Epithelial cell of proximal tubule (primary cell): ENCODE data around the gene KRTAP5-9. TPM values are rescaled to one million over a fixed set of nuclear protein-coding genes. Genes with fewer than 3 reads are reported as not detected.

ENCODE experiments used
- DNase-seq: peaks from one replicate; pipeline ENCODE4 v3.0.0-alpha.2; 2011; ENCODE audit warnings: low read depth
- H3K4me3 ChIP-seq: 2 replicates; pipeline ENCODE4 v1.5.1; 2011; ENCODE audit warnings: low read depth, mild to moderate bottlenecking, low read length
- CTCF ChIP-seq: conservative IDR thresholded peaks from 2 replicates; pipeline ENCODE4 v1.5.1; 2012; ENCODE audit warnings: low read depth, mild to moderate bottlenecking, low read length
- total RNA-seq: library from RNA; depleted of rRNA; stranded (reverse); fragments of >200 nt; gene quantifications from 2 replicates; pipeline ENCODE4 v1.2.3, GENCODE V29; 2015

The KRTAP5-9 gene
- total RNA-seq, 1 donor from 2014 or later = not detected

- DNase-seq = no peak
- no peak for TF ChIP-seq CTCF
- no peak overlapping the region for H3K4me3 ChIP-seq
Measured at GRCh38 chr11:71502871-71503435, 45.3 kb upstream of the KRTAP5-9 start.

GRCh38 chr11:71504531-71504930, 43.7 kb upstream of the KRTAP5-9 start:
- no peak for TF ChIP-seq CTCF

GRCh38 chr11:71505001-71505400, 43.2 kb upstream of the KRTAP5-9 start:
- no peak for TF ChIP-seq CTCF
- no peak overlapping the region for H3K4me3 ChIP-seq
- DNase-seq = no peak

More at GRCh38 chr11:71504531-71504930, 43.7 kb upstream of the KRTAP5-9 start:
- DNase-seq = no peak
- H3K4me3 ChIP-seq = no peak overlapping the region

GRCh38 chr11:71505781-71506180, 42.4 kb upstream of the KRTAP5-9 start:
- H3K4me3 ChIP-seq = no peak overlapping the region
- TF ChIP-seq CTCF = no peak

GRCh38 chr11:71507102-71507501, 41.1 kb upstream of the KRTAP5-9 start:
- no peak overlapping the region for H3K4me3 ChIP-seq
- TF ChIP-seq CTCF = no peak
- DNase-seq = no peak

More at GRCh38 chr11:71505781-71506180, 42.4 kb upstream of the KRTAP5-9 start:
- DNase-seq = no peak

GRCh38 chr11:71518506-71519471, 29.4 kb upstream of the KRTAP5-9 start:
- no peak for TF ChIP-seq CTCF
- H3K4me3 ChIP-seq = no peak overlapping the region
- no peak for DNase-seq
